ENCODE measurements around the gene NHEJ1. TPM values are rescaled to one million over a fixed set of nuclear protein-coding genes. Genes with fewer than 3 reads are reported as not detected.

NHEJ1 gene
- total and polyA plus RNA-seq, 9 of the 15 experiments (the other 6 are each of a cell fraction or from before 2014, with no cell fraction given) = 9.0 to 23.7 (median 13.9) TPM

DNA sequence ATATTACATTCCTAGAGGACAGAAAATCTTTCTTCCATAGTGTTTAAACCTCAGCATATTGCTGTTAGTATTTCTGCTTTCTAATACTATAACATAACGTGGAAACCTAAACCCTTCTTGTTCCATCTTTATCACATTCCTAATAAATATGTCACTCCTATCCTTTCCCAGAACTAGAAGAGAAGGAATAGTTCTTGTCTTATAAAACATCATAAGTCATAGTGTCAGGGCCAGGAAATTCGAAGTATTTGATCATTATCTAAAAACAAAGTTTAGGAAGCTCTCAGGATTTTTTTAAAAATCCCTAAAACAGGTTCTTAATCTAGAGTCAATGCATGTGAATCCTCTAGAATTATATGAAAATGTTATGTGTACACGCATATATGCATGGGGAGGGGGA is 2.0 kb downstream of the NHEJ1 start:
- no TSS peak for BruUV-seq (replicated peaks)
- 0 out of 3 replicates have a peak, but pooled peaks cover 9% of the 10 kb centered on the region for H3K36me3 ChIP-seq (ENCODE audit: control insufficient read depth, insufficient read depth, low read length)
- TF ChIP-seq TSC22D4 (tag; IDR thresholded peaks at IDR 0.05) (no peak), POLR2G (IDR thresholded peaks at IDR 0.05; ENCODE audit: low read depth, low read length) (no peak), DNMT1 (IDR thresholded peaks at IDR 0.05) (no peak), NFIX (CRISPR knock-in tag; IDR thresholded peaks at IDR 0.05; ENCODE audit: low read depth) (no peak), L3MBTL2 (IDR thresholded peaks at IDR 0.05) (no peak), TRIM24 (IDR thresholded peaks at IDR 0.05) (no peak), MBD2 (IDR thresholded peaks at IDR 0.05; ENCODE audit: borderline replicate concordance, low read depth) (no peak)
- H3K9me1 ChIP-seq (ENCODE audit: control insufficient read depth, insufficient read depth, low read length) = no peaks in the 10 kb centered on the region
- in situ Hi-C loops (cut with MboI) (loop anchor here (5.0 to 10.0 kb wide), 2 partner anchors 101 to 134 kb away; no protein-coding TSS in a partner anchor), intact Hi-C loops (cut with micrococcal nuclease) (loop anchor here (10.0 kb wide), 1 partner anchor 304 kb away; the partner anchor contains the start of gene WNT6)
- H3K4me1 ChIP-seq (replicated peaks in 1 of 2; ENCODE audit: control insufficient read depth in 2 of 2, insufficient read depth in 2 of 2, low read length in 2 of 2) = peaks cover 8 to 13% of the 10 kb centered on the region in 2 experiments; a peak in 4 of 5 replicates
- no peak overlapping the region for H3K9ac ChIP-seq (ENCODE audit: insufficient read depth in 1 of 2, low read depth in 2 of 2, low read length in 2 of 2)
- ATAC-seq (no peak), FAIRE-seq (no peak), DNase-seq (ENCODE audit: extremely low read depth in 1 of 4, low spot score in 3 of 4) (no peak)
- no peak overlapping the region for H3K4me2 ChIP-seq (ENCODE audit: insufficient read depth, low read length)
- no peak overlapping the region for H3K4me3 ChIP-seq
- no peaks in the 10 kb centered on the region; the same call in 2 of the 3 replicates for H3K79me2 ChIP-seq (ENCODE audit: control insufficient read depth, insufficient read depth, low read length)
- no peak overlapping the region for H2AFZ ChIP-seq (ENCODE audit: low read depth, low read length)
- WGBS (ENCODE audit: insufficient coverage, low coverage, missing lambda C conversion rate) = 43% methylated on average over 3 of the region's 3 CpGs
- no peaks in the 10 kb centered on the region for H3K9me3 ChIP-seq (replicated peaks; ENCODE audit: control insufficient read depth, insufficient read depth, low read depth, low read length)
- no peaks in the 10 kb centered on the region; the same call in 1 of the 2 replicates for H4K20me1 ChIP-seq (replicated peaks; ENCODE audit: control insufficient read depth, insufficient read depth, low read length)
- no peak overlapping the region for H3K27ac ChIP-seq (ENCODE audit: extremely low read depth, low read depth, low read length)
- no peaks in the 10 kb centered on the region for H3K27me3 ChIP-seq (ENCODE audit: control insufficient read depth in 2 of 2, insufficient read depth in 2 of 2, low read length in 2 of 2)
- CTCF ChIA-PET (ENCODE audit: low intra/inter-chr PET ratio) = interaction anchor here (1.5 kb wide), 1 partner anchor 137 kb away, joined by 8 read pairs; no protein-coding TSS in a partner anchor
- POLR2A ChIA-PET = no interaction called here

Measured in K562 (cell line).